HCT116 (cell line): ENCODE results near the gene STUM. TPM values are rescaled to one million over a fixed set of nuclear protein-coding genes. Genes with fewer than 3 reads are reported as not detected.

Source experiments
- ATAC-seq: fragments of 200-7000 bp; cut with Tn5 transposase; 2 replicates; pipeline ENCODE4 v1.9.1; 2020; ENCODE audit warnings: mild to moderate bottlenecking, moderate library complexity
- BruUV-seq: library from RNA; stranded (reverse); fragments of 400-500 nt; replicated peaks from 2 replicates; lab custom pipeline; 2021; lab: Mats Ljungman, UMichigan
- CTCF ChIA-PET: fragments of 300-600 bp; sonication (Branson Sonifier 250); formaldehyde crosslinking; loops from one replicate; lab custom pipeline; 2021; ENCODE audit warnings: antibody characterized with exemption; lab: Charles Lee
- POLR2A ChIA-PET: fragments of 300-600, 350-600 bp; sonication (Branson Sonifier 250); formaldehyde crosslinking; loops from one replicate; lab custom pipeline; 2021; ENCODE audit warnings: antibody characterized with exemption; lab: Charles Lee
- RAD21 ChIA-PET, 2 experiments: fragments of 300-600 bp; sonication (Branson Sonifier 250); formaldehyde crosslinking; loops; one replicate each; lab custom pipeline; 2023; ENCODE audit warnings: low total read pairs in 2 of 2; ENCODE audit not compliant: uncharacterized antibody in 2 of 2, unreplicated experiment in 2 of 2, low non-redundant PET in 1 of 2; lab: Charles Lee
- DNase-seq: peaks from one replicate; pipeline ENCODE4 v3.0.0-alpha.2; 2010; ENCODE audit warnings: low read depth, low spot score
- H2AFZ ChIP-seq: fragments of 200-600 bp; shearing (Covaris generic), sonication (generic); 2 replicates; pipeline ENCODE4 v1.6.1; 2017; ENCODE audit warnings: low read depth, mixed run types, mixed read lengths, antibody characterized with exemption, low read length; ENCODE audit not compliant: poor library complexity, severe bottlenecking
- H3K27ac ChIP-seq: 2 replicates; pipeline ENCODE4 v1.5.1; 2012; ENCODE audit warnings: low read depth, low read length
- H3K27me3 ChIP-seq: fragments of 200-600 bp; sonication (generic); 2 replicates; pipeline ENCODE4 v1.6.1; 2016; ENCODE audit warnings: mixed run types, low read length, mixed read lengths; ENCODE audit not compliant: insufficient read depth
- H3K36me3 ChIP-seq, 2 experiments: fragments of 200-500 bp in 1 of 2; fragments of 200-600 bp in 1 of 2; sonication (Bioruptor generic) in 1 of 2; sonication (generic) in 1 of 2; 2 replicates each; pipeline versions ENCODE4 v1.5.1 to v1.6.1; 2014 to 2016; ENCODE audit warnings: low read length in 2 of 2, inconsistent platforms in 1 of 2, mixed read lengths in 1 of 2, mixed run types in 1 of 2; ENCODE audit not compliant: insufficient read depth in 2 of 2, control insufficient read depth in 1 of 2
- H3K4me1 ChIP-seq, 2 experiments: fragments of 200-600 bp in 1 of 2; sonication (generic) in 1 of 2; 2 replicates each; pipeline versions ENCODE4 v1.5.1 to v1.6.1; 2012 to 2017; ENCODE audit warnings: low read length in 2 of 2, inconsistent platforms in 1 of 2, mild to moderate bottlenecking in 1 of 2, mixed read lengths in 1 of 2, mixed run types in 1 of 2, moderate library complexity in 1 of 2; ENCODE audit not compliant: insufficient read depth in 2 of 2, control insufficient read depth in 1 of 2
- H3K4me2 ChIP-seq: fragments of 200-600 bp; sonication (generic); 2 replicates; pipeline ENCODE4 v1.6.1; 2017; ENCODE audit warnings: mixed run types, low read length, mixed read lengths
- H3K4me3 ChIP-seq, 2 experiments: fragments of 200-600 bp in 1 of 2; sonication (generic) in 1 of 2; replicated peaks in 1 of 2; 2 replicates each; pipeline ENCODE4 v1.5.1; 2011 to 2016; ENCODE audit warnings: low read length in 2 of 2, control low read depth in 1 of 2, low read depth in 1 of 2, mild to moderate bottlenecking in 1 of 2, mixed read lengths in 1 of 2, mixed run types in 1 of 2
- H3K79me2 ChIP-seq: fragments of 200-600 bp; sonication (generic); 2 replicates; pipeline ENCODE4 v1.6.1; 2017; ENCODE audit warnings: mild to moderate bottlenecking, mixed run types, low read length, moderate library complexity, mixed read lengths; ENCODE audit not compliant: insufficient read depth
- H3K9ac ChIP-seq: fragments of 200-600 bp; sonication (generic); 2 replicates; pipeline ENCODE4 v1.6.1; 2016; ENCODE audit warnings: low read length, mixed read lengths
- H3K9me2 ChIP-seq: fragments of 200-600 bp; sonication (generic), shearing (Covaris generic); 2 replicates; pipeline ENCODE4 v1.6.1; 2017; ENCODE audit warnings: mixed run types, mild to moderate bottlenecking, moderate library complexity; ENCODE audit not compliant: insufficient read depth
- H3K9me3 ChIP-seq, 2 experiments: fragments of 200-500 bp in 1 of 2; fragments of 200-600 bp in 1 of 2; sonication (Bioruptor generic) in 1 of 2; sonication (generic) in 1 of 2; 2 replicates each; pipeline ENCODE4 v1.6.1; 2014 to 2017; ENCODE audit warnings: low read length in 2 of 2, mixed read lengths in 2 of 2, inconsistent platforms in 1 of 2, low read depth in 1 of 2, mild to moderate bottlenecking in 1 of 2, mixed run types in 1 of 2, moderate library complexity in 1 of 2; ENCODE audit not compliant: control insufficient read depth in 1 of 2, insufficient read depth in 1 of 2
- H4K20me1 ChIP-seq: fragments of 200-600 bp; sonication (generic), shearing (Covaris generic); 2 replicates; pipeline ENCODE4 v1.6.1; 2017; ENCODE audit warnings: mixed run types, mild to moderate bottlenecking, moderate library complexity; ENCODE audit not compliant: insufficient read depth
- ATF3 ChIP-seq: IDR thresholded peaks from 2 replicates; pipeline ENCODE4 v1.6.1; 2012
- CBX3 ChIP-seq: IDR thresholded peaks from 2 replicates; pipeline ENCODE4 v1.6.1; 2012; ENCODE audit warnings: low read depth
- CEBPB ChIP-seq: IDR thresholded peaks from 2 replicates; pipeline ENCODE4 v1.6.1; 2012; ENCODE audit warnings: low read depth
- CTCF ChIP-seq, 3 experiments: fragments of 200-600 bp in 1 of 3; sonication (generic) in 1 of 3; IDR thresholded peaks in 2 of 3; conservative IDR thresholded peaks in 1 of 3; 2 replicates each; pipeline ENCODE4 v1.5.1; 2012 to 2017; ENCODE audit warnings: low read depth in 2 of 3, low read length in 2 of 3, antibody characterized with exemption in 1 of 3, borderline replicate concordance in 1 of 3, control low read depth in 1 of 3, mild to moderate bottlenecking in 1 of 3, mixed read lengths in 1 of 3, mixed run types in 1 of 3, moderate library complexity in 1 of 3; ENCODE audit not compliant: insufficient read depth in 1 of 3
- EGR1 ChIP-seq: IDR thresholded peaks from 2 replicates; pipeline ENCODE4 v1.6.1; 2012; ENCODE audit warnings: low read depth
- MAX ChIP-seq: IDR thresholded peaks from 2 replicates; pipeline ENCODE4 v1.6.1; 2012
- POLR2A ChIP-seq: IDR thresholded peaks from 2 replicates; pipeline ENCODE4 v1.7.0; 2011; ENCODE audit warnings: borderline replicate concordance; ENCODE audit not compliant: insufficient read depth, insufficient read length; ENCODE audit errors: extremely low read depth
- RAD21 ChIP-seq: IDR thresholded peaks from 2 replicates; pipeline ENCODE4 v1.6.1; 2012; ENCODE audit warnings: low read depth, mild to moderate bottlenecking
- REST ChIP-seq: IDR thresholded peaks from 2 replicates; pipeline ENCODE4 v1.6.1; 2012; ENCODE audit warnings: low read depth
- SIN3A ChIP-seq: IDR thresholded peaks from 2 replicates; pipeline ENCODE4 v1.6.1; 2012; ENCODE audit warnings: low read depth
- SRF ChIP-seq: IDR thresholded peaks from 2 replicates; pipeline ENCODE4 v1.6.1; 2012; ENCODE audit warnings: low read depth
- ZBTB33 ChIP-seq: IDR thresholded peaks from 2 replicates; pipeline ENCODE4 v1.6.1; 2011; ENCODE audit warnings: mild to moderate bottlenecking, low read length, moderate library complexity; ENCODE audit not compliant: insufficient replicate concordance; ENCODE audit errors: extremely low read depth
- ZNF274 ChIP-seq: fragments of 200-500 bp; sonication (Bioruptor generic); IDR thresholded peaks from 2 replicates; pipeline ENCODE4 v1.6.1; 2014; ENCODE audit warnings: mild to moderate bottlenecking, low read depth, low read length, inconsistent platforms
- intact Hi-C: fragments of 100-400 bp; cut with micrococcal nuclease; formaldehyde crosslinking; loops from 2 replicates; pipeline ENCODE4 v1.10.0; 2022
- total RNA-seq: library from RNA; stranded (reverse); gene quantifications from one replicate; pipeline ENCODE4 v1.2.1, GENCODE V29; 2021; ENCODE audit not compliant: unreplicated experiment

STUM gene
- total RNA-seq, 1 experiment from 2014 or later = not detected

- ChIA-PET CTCF (no interaction called here), POLR2A (no interaction called here), RAD21 (no interaction called here)
- Histone ChIP-seq H4K20me1 (no peaks in the 10 kb centered on the region), H3K4me3 (no peak overlapping the region), H3K9me2 (no peaks in the 10 kb centered on the region), H3K9ac (no peak overlapping the region), H3K4me1 (peaks cover 15 to 23% of the 10 kb centered on the region in 2 experiments), H3K79me2 (no peaks in the 10 kb centered on the region)
- ATAC-seq = no peak
- TF ChIP-seq REST (no peak), ZBTB33 (no peak), ATF3 (no peak), CBX3 (no peak), RAD21 (no peak), CTCF (IDR thresholded peaks at IDR 0.05 in 2 of 3, conservative IDR thresholded peaks at IDR 0.05 in 1 of 3; ENCODE audit: borderline replicate concordance in 1 of 3, insufficient read depth in 1 of 3, low read depth in 2 of 3, low read length in 2 of 3) (no peak), SRF (no peak), POLR2A (no peak), EGR1 (no peak), SIN3A (no peak), CEBPB (no peak), ZNF274 (no peak), MAX (no peak)
- TF ChIP-seq, all 23 proteins: peak for 0
- BruUV-seq = no TSS peak
- H3K4me2 ChIP-seq = no peak overlapping the region
- no peaks in the 10 kb centered on the region for H3K9me3 ChIP-seq
- intact Hi-C loops = no loop called here
- H2AFZ ChIP-seq = no peak overlapping the region
- no peaks in the 10 kb centered on the region for H3K36me3 ChIP-seq
- no peak for DNase-seq
- H3K27me3 ChIP-seq = no peaks in the 10 kb centered on the region
- H3K27ac ChIP-seq = no peak overlapping the region
Measured at GRCh38 chr1:226651041-226651731, 102.6 kb downstream of the STUM start.
